ENCODE measurements around the gene NIPAL4. TPM values are rescaled to one million over a fixed set of nuclear protein-coding genes. Genes with fewer than 3 reads are reported as not detected.

NIPAL4 gene
- total RNA-seq, 1 experiment from 2014 or later: not detected

- no peak for DNase-seq (ENCODE audit: low read depth)
These were observed 55.0 kb downstream of the NIPAL4 start for GRCh38 chr5:157514974-157515373.

DNA sequence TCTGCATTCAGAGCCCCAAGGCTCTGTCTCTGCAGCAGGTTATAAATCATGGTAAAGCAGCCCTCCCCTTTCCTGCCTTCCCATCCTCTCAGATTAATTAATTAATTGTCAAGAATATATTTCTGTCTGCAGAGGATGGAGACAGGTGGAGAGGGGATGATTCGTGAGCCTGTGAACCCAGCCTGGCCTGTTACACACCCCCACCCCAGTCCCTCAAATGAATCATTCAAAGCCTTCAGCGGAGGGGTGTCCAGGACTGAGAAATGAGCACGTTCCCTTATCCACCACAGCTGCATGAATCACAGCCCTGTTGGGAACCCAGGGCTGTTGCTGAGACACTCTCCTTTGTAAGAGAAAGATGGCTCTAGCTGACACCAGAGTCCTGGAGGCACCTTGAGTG is 56.0 kb downstream of the NIPAL4 start:
- DNase-seq (ENCODE audit: low read depth): peak; percentile 93

DNA sequence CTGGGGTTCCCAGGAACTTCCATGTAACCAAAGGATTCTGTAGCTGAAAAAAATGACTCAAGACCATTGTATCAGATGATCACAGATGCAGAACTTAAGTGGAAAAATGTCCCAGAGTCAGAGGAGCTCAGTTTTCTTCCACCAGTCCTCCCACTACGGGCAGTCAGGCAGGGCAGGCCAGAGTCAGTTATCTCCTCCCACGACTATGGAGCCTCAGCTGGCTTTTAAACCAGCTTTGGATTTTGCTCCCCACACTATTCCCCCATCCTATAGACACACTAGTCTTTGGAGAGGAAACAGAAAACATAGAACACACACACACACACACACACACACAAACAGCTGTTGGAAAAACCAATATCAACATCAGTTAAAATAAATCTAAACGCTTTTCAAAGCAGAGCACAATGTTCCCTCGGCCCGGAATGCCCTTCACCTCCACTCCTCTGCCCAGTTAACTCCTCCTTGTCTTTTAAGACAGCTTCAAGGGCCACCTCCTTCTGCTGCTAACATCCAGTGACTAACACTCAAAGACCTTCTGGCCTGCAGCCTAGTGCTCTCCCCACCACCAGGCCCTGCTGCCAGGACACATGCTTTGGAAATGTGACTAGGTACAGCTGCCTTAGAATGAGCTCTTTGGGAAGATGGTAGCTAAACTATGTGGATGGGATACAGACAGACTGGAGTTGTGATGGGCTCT is 56.8 kb downstream of the NIPAL4 start:
- peak; percentile 93 for DNase-seq (ENCODE audit: low read depth)

GRCh38 chr5:157518963-157519362 is 59.0 kb downstream of the NIPAL4 start:
- DNase-seq (ENCODE audit: low read depth): no peak

GRCh38 chr5:157519579-157520253 is 59.7 kb downstream of the NIPAL4 start:
- no peak for DNase-seq (ENCODE audit: low read depth)

GRCh38 chr5:157520911-157521703 is 61.1 kb downstream of the NIPAL4 start:
- DNase-seq (ENCODE audit: low read depth): peak; percentile 81

GRCh38 chr5:157521704-157522029 is 61.7 kb downstream of the NIPAL4 start:
- DNase-seq (ENCODE audit: low read depth): no peak

DNA sequence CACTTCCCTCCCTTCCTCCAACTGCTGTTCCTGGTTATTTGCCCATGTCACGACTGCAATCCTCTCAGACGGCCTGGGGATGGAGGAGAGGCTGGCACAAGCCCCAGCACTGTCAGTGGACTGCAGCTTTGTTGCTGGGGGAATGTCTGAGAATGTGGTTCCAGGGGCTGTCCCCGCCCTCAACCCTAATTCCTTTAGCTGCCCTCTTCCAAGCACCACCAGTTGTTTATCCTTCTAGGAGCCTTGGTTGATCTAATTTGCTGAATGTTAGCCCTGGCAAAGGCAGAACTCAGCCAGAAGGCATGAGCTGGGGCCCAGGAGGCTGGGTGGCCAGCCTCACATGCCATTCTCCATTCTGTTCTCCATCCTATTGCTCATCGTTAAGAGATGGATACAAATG is 64.0 kb downstream of the NIPAL4 start:
- no peak for DNase-seq (ENCODE audit: low read depth)

Other genes starting within 250 kb of the NIPAL4 start
- 57.2 and 57.6 TPM in 2 replicates for gene CYFIP2, start 194.1 kb upstream of the NIPAL4 start, total RNA-seq (2014; rRNA removed; shearing (Covaris generic))
- gene ADAM19, start 115.6 kb downstream of the NIPAL4 start, total RNA-seq (2014; rRNA removed; shearing (Covaris generic)): 33.5 and 45.6 TPM in 2 replicates
- gene SOX30, start 192.2 kb downstream of the NIPAL4 start, total RNA-seq (2014; rRNA removed; shearing (Covaris generic)): not detected in 2 replicates
- not detected in 2 replicates for gene C5orf52, start 211.3 kb downstream of the NIPAL4 start, total RNA-seq (2014; rRNA removed; shearing (Covaris generic))